HG02759 (cell line): ENCODE results near the gene XAGE5.
"Not testable (repeated sequence)": the region's sequence is repeated elsewhere in the genome, so short reads cannot be mapped to it uniquely, and the experiment has no call there.

Source experiments
- ATAC-seq: cut with Tn5 transposase; IDR thresholded peaks from one replicate; pipeline ENCODE4 v1.9.1; 2021; ENCODE audit warnings: mild to moderate bottlenecking, moderate library complexity; ENCODE audit not compliant: unreplicated experiment

The XAGE5 gene

GRCh38 chrX:52811065-52811625, at the start of gene XAGE5:
XAGE5 (plus strand) TSS chrX:52811287; CDS start chrX:52812567, 1,280 bp downstream.
- ATAC-seq: no peak

GRCh38 chrX:52765983-52766382, 45.1 kb upstream of the XAGE5 start:
- ATAC-seq: not testable (repeated sequence)

GRCh38 chrX:52773504-52773903, 37.6 kb upstream of the XAGE5 start:
- ATAC-seq: not testable (repeated sequence)

GRCh38 chrX:52797327-52797726, 13.8 kb upstream of the XAGE5 start, which contains the start of gene SPANXN5:
SPANXN5 (minus strand) TSS chrX:52797427; CDS start chrX:52797348, 79 bp downstream.
- not testable (repeated sequence) for ATAC-seq

- not testable (repeated sequence) for ATAC-seq
Measured at GRCh38 chrX:52804876-52805275, 6.2 kb upstream of the XAGE5 start.

GRCh38 chrX:52819788-52820187, 8.7 kb downstream of the XAGE5 start:
- ATAC-seq: no peak

- ATAC-seq: no peak
Measured at GRCh38 chrX:52821079-52821760, 10.1 kb downstream of the XAGE5 start.

- ATAC-seq: no peak
Measured at GRCh38 chrX:52824608-52825007, 13.5 kb downstream of the XAGE5 start.

GRCh38 chrX:52830551-52830950, 19.5 kb downstream of the XAGE5 start:
- no peak for ATAC-seq

- ATAC-seq: no peak
Measured at GRCh38 chrX:52839137-52839536, 28.1 kb downstream of the XAGE5 start.

- not testable (repeated sequence) for ATAC-seq
Measured at GRCh38 chrX:52843619-52844018, 32.5 kb downstream of the XAGE5 start.

- ATAC-seq: no peak
Measured at GRCh38 chrX:52852110-52852860, 41.2 kb downstream of the XAGE5 start.

- ATAC-seq: not testable (repeated sequence)
Measured at GRCh38 chrX:52856991-52857525, 46.0 kb downstream of the XAGE5 start.

GRCh38 chrX:52865343-52865998, 54.4 kb downstream of the XAGE5 start:
- no peak for ATAC-seq
